DMS 273 (cell line): ENCODE results near the gene OR6V1.

Experiments
- DNase-seq: peaks from one replicate; lab custom pipeline; 2025; ENCODE audit not compliant: unreplicated experiment; lab: John Stamatoyannopoulos, UW

The OR6V1 gene

DNA sequence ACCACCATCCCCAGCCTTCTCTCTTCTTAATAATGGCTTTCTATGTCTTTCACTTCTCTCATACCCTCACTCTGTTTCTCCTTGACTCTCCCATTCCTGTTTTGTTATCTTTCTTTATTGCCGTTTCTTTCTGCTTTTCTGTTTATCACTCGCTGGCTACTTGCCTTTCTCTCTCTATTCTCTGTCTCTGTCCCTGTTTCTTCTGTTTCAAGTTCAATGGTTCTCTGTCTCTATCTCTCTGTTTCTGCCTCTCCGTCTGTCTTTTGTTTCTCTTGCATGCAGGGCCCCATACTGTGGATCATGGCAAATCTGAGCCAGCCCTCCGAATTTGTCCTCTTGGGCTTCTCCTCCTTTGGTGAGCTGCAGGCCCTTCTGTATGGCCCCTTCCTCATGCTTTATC, at the start of gene OR6V1:
Gene OR6V1, plus strand, starts transcription at position 301 of the 400 bp plus-strand sequence. Its CDS starts 0 bp downstream, at position 301.
- no peak for DNase-seq

- no peak for DNase-seq
These were observed 49.2 kb upstream of the OR6V1 start for GRCh38 chr7:143002898-143003297.

- peak; percentile 57 for DNase-seq
These were observed 48.6 kb upstream of the OR6V1 start for GRCh38 chr7:143003393-143004051.

DNA sequence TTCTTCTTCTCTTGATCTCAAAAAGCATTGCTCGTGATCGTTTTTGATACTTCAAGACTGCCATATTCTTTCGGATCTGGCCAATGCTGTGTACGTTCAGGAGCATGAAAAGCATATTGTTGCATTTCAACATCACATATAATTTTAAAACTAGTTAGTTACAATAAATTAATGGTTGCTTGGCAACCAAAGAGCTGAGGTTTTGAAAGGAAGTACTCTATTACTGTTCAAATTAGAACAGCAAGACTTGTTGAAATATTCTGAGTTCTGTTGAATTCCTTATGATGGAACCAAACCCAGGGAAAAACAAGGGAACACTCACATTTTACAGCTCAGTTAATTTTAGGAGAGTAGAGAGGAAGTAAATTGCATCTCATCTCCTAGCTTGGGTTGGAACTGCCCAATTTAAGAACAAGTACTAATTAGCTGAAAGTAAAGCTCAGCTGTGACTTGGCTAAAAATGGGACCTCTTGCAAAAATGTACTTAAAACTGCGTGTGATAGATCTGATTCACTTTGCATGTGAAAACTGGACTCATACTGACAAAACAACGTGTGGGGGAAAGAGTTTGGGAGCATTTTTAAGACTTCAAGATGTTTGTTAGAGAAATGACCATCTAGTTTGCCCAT, 46.4 kb upstream of the OR6V1 start:
- DNase-seq: no peak

DNA sequence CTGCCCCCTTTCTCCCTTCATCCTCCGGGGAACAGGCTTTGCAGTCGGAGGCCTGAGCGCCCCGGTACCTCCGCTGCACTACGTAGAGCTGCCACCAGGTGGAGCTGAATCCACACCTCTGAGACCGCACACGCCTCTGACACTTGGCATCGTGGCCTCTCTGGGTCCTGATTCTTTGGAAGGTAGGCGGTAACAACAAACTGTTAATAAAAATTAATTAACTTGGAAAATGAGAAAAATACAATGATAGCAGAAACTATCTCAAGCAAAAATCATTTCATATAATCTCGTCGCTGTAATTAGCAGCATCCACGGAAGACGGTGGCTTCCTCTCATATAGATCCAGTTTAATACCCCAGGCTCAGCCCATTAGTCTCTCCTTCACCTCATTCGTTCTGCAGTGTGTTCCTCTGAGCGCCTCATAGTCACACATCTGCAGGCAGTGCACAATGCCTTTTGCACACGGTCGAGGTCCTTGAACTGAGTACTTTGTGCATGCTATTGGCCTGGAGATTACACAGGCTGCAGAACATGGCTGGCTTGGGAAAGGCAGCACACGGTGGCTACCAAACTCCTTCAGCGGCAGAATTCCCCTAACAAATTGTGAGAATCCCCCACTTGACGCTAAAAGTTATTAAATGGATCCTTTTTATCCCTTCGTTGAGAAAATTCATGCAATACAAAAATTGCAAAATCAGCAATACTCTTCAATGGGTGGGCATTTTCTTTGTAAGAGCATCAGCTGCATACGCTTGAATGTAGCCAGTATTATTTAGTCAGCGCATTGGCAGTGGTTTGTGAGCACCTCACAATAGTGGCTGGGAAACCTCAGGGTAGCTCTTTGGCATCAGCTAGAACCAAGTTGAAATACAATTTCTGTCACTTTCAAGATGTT, 43.9 kb upstream of the OR6V1 start:
- DNase-seq: peak; percentile 89

DNA sequence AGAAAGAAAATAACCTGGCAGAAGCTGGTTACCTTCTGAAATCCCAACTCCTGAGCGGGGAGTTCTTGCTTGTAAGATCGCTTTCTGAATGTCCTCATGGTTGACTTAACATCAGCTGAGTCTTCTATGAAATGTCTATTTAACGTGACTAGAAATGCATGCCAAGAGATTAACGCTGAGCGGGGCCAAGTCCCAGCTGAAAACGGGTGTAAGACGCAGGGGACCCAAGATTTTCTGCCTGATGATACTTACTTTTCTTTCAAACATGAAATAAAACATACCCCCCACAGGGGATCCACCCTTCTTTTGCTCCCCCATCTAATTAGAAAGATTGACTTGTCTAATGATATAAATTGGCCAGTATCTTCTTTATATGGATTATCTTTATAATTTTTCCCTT, 40.1 kb upstream of the OR6V1 start:
- DNase-seq: no peak

GRCh38 chr7:143012409-143012808, 39.7 kb upstream of the OR6V1 start:
- DNase-seq: no peak

DNA sequence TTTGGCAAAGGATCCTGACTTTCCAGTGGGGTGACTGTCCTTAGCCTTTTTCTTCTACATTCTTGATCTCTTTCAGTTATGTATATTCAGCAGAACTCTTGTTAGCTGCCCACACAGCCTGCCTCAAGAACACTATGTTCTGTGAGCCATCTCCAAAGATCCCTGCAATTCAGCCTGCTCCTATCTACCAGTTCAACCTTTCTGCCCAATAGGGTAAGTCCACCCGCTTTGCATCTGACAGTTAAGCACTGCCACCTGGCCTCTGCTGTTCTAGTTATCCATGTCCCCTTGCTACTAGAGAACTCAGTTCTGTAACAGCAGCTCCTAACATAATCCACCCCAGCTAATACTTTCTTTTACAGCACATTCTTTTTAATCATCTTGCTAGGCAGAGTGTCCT, 38.7 kb upstream of the OR6V1 start:
- no peak for DNase-seq

DNA sequence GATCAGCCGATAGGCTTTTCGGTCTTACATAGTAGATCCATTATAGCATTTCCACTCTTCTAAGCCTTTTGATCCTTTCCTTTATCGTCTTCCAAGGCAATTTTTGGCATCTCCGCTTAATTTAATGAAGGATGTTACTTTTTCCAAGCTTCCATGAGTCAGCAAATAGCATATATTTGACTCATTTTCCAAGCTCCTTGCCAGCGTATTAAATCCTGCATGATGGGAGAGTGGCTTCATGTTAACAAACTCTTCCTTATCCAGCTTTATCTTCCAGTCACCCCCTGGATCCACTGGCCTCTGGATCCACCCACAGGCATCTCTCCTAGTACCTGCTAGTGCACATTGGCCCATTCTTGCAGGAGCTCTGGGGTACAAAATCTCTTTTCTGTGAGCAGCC, 38.2 kb upstream of the OR6V1 start:
- no peak for DNase-seq

- no peak for DNase-seq
These were observed 37.1 kb upstream of the OR6V1 start for GRCh38 chr7:143015084-143015483.

GRCh38 chr7:143015926-143016490, 36.1 kb upstream of the OR6V1 start:
- DNase-seq: no peak

- no peak for DNase-seq
These were observed 35.1 kb upstream of the OR6V1 start for GRCh38 chr7:143016996-143017395.

GRCh38 chr7:143018931-143019330, 33.2 kb upstream of the OR6V1 start:
- no peak for DNase-seq

DNA sequence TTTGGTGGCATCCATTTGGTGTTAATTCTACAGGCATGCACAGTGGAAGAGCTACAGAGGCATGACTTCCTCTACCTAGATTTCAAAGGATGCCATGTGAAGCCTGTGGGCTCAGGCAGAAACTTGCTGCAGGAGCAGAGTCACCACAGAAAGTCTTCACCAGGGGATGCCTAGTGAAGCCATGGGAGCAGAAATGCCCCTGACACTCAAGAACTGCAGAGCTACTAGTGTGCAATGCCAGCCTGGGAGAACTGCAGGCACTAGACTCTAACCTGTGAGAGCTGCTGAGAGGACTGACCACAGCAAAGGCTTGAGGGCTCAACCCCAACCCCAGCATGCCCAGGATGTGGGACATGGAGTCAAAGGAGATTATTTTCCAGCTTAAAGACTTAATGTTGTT, 29.1 kb upstream of the OR6V1 start:
- no peak for DNase-seq

- no peak for DNase-seq
These were observed 26.8 kb upstream of the OR6V1 start for GRCh38 chr7:143025371-143025770.

DNA sequence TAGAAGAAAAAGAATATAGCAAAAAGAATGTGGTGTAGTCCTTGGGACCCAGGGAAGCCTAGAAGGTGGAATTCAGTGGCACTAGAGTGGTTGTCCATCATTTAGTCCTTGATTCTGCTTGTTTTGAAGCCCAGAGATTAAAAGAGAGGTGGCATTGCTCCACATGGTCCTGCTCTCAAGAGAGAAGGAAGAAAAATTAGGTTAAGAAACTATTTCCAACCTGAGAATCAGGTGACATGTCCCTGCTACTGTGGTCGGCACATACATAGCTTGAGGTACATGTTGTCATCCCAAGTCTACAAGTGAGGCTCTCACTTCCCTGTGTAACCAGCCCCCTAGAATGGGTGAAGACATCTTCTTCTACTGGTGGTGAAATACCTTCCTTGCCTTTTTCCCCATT, 25.1 kb upstream of the OR6V1 start, which contains the start of gene OR9A2:
Gene OR9A2, minus strand, starts transcription at position 101 of the 400 bp plus-strand sequence. Its CDS starts 0 bp downstream, at position 101.
- DNase-seq: no peak

DNA sequence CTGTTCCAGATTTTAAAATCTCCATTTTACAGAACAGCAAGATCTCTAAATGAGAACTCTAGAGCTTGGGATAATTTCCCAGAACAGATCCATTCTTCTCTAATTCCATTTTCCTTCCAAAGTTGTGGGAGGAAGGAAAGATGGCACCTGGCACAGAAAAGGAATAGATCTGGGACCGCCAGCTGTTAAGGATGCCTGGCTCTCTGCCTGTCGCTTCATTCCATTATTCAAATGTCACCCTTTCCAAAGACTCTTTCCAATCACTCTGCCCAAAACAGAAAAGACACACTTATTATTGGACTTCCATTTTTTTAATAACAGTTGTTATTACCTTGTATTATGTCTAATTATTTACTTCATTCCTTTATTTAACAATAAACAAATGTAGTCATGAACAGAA, 24.5 kb upstream of the OR6V1 start:
- DNase-seq: no peak

DNA sequence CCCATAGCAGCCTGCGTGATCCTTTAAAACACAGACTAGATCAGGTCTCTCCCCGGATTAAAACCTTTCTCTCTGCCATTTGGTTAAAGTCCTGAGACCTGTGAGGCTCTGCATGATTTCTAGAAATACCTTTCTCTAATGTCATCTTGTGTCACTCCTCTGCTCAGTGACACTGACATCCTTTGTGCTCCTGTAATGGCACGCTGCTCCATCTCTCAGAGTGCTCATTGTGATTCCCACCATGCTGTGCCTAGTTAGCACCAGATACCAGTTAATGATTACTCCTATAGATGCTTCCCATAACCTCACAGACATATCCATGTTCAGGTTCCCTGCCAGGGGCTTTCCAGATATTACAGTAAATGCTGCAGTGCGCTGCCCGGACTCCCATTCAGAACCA, 13.5 kb upstream of the OR6V1 start:
- DNase-seq: no peak

DNA sequence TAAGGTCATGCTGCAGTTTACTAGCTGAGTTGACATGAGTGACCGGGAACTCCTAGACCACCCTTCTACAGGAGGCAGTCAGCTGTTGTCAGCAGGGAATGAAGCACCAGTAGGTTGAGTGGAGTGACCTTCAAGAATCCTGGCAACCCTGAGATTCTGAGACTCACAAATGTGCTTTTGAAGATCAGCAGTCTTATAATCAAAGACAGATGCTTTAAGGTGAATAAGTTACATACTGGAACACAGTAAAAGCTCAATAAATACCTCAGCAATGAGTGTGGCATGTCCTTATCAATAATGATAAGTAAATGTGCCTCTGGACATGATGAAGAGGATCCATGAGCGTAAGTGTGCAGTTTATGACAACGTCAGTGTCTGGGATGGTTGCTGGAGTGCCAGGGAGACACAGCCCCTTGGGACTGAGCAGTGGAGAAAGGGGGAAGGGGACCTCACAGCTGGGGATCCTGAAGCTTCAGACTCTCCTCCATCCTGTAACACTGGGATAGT, 11.9 kb upstream of the OR6V1 start:
- DNase-seq: no peak

DNA sequence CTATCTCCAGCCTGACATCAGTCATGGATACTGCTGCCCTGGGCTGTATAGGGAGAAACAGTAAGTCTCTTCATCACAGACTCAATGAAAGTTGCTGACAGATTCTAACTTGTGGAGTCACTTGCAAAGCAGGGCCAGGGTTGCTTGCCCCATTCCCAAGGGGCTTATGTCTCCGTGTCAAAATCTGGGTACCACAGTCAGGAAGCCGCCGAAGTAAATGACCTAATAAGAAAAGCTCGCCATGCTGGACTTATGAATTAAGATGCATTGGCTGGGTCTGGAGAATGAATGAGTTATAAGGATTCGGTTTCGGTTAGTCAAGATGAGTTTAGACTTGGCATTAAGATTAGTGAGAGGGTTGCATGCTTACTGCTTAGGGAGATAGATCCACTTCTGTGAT, 10.8 kb upstream of the OR6V1 start:
- no peak for DNase-seq

DNA sequence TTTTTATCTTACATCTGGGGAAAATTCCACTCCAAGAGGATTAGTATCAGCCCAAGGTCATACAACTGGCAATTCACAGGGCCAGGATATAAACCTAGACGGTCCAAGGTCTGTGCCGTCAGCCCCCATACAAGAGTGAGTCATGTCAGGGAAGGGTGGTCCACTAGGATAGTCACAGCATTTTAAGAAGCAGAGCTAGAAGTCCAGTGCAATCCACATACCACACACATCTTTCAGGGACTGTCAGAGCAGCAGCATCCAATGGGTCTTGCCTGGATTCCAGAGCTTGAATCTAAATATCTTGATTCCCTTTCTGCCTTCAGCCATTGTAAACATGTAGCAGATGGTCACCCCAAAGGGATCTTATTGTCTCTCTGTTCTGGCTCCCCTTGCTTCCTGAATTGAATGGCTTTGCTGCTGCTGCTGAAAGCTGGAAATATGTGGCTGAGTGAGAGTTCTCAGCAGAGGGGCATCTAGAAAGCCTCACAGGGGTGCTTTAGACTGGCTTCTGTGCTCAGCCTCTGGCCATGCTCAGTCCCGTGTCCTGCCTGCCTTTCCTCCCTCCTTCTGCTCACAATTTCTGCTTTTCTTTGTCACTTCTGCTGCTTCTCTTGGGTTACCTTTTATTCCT, 9.9 kb upstream of the OR6V1 start:
- DNase-seq: no peak
